SK-N-SH (cell line): Measurements from ENCODE around the gene VLDLR.

Experiments
- EZH2phosphoT487 ChIP-seq: fragments of 200-600 bp; sonication (generic); IDR thresholded peaks from 2 replicates; pipeline ENCODE4 v1.6.1; 2017; ENCODE audit warnings: low read depth, mixed run types, mild to moderate bottlenecking, antibody characterized with exemption, moderate library complexity, borderline replicate concordance
- GATA2 ChIP-seq: sonication (generic); formaldehyde crosslinking; IDR thresholded peaks from 2 replicates; pipeline ENCODE4 v1.5.0; 2020; ENCODE audit warnings: mild to moderate bottlenecking, missing genetic modification reagents
- POLR2AphosphoS5 ChIP-seq: IDR thresholded peaks from 2 replicates; pipeline ENCODE4 v1.6.1; 2012; ENCODE audit warnings: low read depth, low read length
- RAD21 ChIP-seq: IDR thresholded peaks from 2 replicates; pipeline ENCODE4 v1.6.1; 2012; ENCODE audit warnings: mild to moderate bottlenecking, low read length
- REST ChIP-seq: IDR thresholded peaks from 2 replicates; pipeline ENCODE4 v1.6.1; 2012; ENCODE audit warnings: mild to moderate bottlenecking, low read depth, low read length, moderate library complexity
- TCF12 ChIP-seq: IDR thresholded peaks from 2 replicates; pipeline ENCODE4 v1.4.0; 2012
- TF ChIP-seq, protein P1 (sequence below): fragments of 200-600 bp; sonication (generic); IDR thresholded peaks from 2 replicates; pipeline ENCODE4 v1.6.1; 2017; ENCODE audit warnings: antibody characterized with exemption, mild to moderate bottlenecking, moderate library complexity

- TF ChIP-seq POLR2AphosphoS5 (no peak), GATA2 (no peak), RAD21 (no peak), REST (no peak), EZH2phosphoT487 (no peak), TCF12 (no peak)
- TF ChIP-seq, protein P1, sequence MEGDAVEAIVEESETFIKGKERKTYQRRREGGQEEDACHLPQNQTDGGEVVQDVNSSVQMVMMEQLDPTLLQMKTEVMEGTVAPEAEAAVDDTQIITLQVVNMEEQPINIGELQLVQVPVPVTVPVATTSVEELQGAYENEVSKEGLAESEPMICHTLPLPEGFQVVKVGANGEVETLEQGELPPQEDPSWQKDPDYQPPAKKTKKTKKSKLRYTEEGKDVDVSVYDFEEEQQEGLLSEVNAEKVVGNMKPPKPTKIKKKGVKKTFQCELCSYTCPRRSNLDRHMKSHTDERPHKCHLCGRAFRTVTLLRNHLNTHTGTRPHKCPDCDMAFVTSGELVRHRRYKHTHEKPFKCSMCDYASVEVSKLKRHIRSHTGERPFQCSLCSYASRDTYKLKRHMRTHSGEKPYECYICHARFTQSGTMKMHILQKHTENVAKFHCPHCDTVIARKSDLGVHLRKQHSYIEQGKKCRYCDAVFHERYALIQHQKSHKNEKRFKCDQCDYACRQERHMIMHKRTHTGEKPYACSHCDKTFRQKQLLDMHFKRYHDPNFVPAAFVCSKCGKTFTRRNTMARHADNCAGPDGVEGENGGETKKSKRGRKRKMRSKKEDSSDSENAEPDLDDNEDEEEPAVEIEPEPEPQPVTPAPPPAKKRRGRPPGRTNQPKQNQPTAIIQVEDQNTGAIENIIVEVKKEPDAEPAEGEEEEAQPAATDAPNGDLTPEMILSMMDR: no peak
These were observed 17.5 kb downstream of the VLDLR start for GRCh38 chr9:2638871-2639673.
